Measurements from ENCODE around the gene COG5.

COG5 gene

DNA sequence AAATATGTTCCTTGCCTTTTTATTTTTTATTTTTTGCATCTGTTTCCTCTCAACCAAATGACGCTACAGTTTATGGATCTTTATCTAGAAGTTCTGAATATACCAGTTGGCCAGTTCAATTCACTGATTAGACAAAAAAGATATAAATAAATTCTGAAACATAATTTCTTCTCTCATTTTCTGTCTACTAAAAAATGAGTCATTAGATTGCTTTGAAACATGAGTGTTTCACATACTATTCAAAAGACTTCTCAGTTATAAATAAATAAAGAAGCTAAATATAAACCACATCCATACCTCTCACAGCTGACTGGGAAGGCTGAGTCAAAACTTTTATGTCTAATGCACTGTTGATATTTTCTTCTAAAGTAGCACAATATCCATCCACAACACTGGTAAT, 191.4 kb downstream of the COG5 start:
- Histone ChIP-seq H3K79me2 (ENCODE audit: control insufficient read depth, low read length) (no peaks in the 10 kb centered on the region), H3F3A (ENCODE audit: control insufficient read depth, insufficient read depth) (no peaks in the 10 kb centered on the region), H3K4me2 (ENCODE audit: low read length) (no peak overlapping the region), H3K9me2 (replicated peaks; ENCODE audit: control insufficient read depth, low read length) (no peaks in the 10 kb centered on the region), H3K36me3 (ENCODE audit: control insufficient read depth, low read length) (no peaks in the 10 kb centered on the region), H3K9me3 (ENCODE audit: control insufficient read depth, insufficient read depth, low read length) (no peaks in the 10 kb centered on the region), H3K27me3 (ENCODE audit: control insufficient read depth, low read length) (no peaks in the 10 kb centered on the region), H3K4me1 (ENCODE audit: control insufficient read depth, low read length) (no peaks in the 10 kb centered on the region), H3K4me3 (ENCODE audit: low read length) (no peak overlapping the region), H3K27ac (ENCODE audit: low read depth, low read length) (no peak overlapping the region), H4K20me1 (ENCODE audit: control insufficient read depth, insufficient read depth, low read depth, low read length) (no peaks in the 10 kb centered on the region)
- TF ChIP-seq, protein P1, sequence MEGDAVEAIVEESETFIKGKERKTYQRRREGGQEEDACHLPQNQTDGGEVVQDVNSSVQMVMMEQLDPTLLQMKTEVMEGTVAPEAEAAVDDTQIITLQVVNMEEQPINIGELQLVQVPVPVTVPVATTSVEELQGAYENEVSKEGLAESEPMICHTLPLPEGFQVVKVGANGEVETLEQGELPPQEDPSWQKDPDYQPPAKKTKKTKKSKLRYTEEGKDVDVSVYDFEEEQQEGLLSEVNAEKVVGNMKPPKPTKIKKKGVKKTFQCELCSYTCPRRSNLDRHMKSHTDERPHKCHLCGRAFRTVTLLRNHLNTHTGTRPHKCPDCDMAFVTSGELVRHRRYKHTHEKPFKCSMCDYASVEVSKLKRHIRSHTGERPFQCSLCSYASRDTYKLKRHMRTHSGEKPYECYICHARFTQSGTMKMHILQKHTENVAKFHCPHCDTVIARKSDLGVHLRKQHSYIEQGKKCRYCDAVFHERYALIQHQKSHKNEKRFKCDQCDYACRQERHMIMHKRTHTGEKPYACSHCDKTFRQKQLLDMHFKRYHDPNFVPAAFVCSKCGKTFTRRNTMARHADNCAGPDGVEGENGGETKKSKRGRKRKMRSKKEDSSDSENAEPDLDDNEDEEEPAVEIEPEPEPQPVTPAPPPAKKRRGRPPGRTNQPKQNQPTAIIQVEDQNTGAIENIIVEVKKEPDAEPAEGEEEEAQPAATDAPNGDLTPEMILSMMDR (IDR thresholded peaks at IDR 0.05; ENCODE audit: low read depth, low read length, poor library complexity, severe bottlenecking) = no peak
- no peak for TF ChIP-seq EZH2phosphoT487 (IDR thresholded peaks at IDR 0.05; ENCODE audit: borderline replicate concordance, low read length)

DNA sequence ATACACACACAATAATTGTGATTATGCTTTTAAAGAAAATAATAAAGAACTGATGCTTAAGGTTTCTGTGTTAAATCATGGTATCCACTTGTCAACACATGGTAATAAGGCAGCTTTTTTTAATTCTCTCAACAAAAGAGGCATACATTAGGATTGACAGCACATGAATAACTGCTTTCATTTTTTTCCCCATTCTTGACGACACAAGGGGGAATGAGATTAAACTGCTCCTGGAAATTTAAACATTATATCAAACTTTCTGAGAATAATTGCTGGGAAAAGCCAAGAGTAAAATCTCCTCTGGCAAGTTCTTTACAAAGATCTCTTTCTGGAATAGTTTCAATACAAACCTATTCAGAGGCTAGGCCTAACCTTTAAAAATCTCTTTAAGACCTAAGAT, 192.9 kb downstream of the COG5 start:
- TF ChIP-seq, protein P1 (IDR thresholded peaks at IDR 0.05; ENCODE audit: low read depth, low read length, poor library complexity, severe bottlenecking) = no peak
- no peak for TF ChIP-seq EZH2phosphoT487 (IDR thresholded peaks at IDR 0.05; ENCODE audit: borderline replicate concordance, low read length)
- no peaks in the 10 kb centered on the region for H3K79me2 ChIP-seq (ENCODE audit: control insufficient read depth, low read length)
- H3K9me3 ChIP-seq (ENCODE audit: control insufficient read depth, insufficient read depth, low read length) = no peaks in the 10 kb centered on the region

DNA sequence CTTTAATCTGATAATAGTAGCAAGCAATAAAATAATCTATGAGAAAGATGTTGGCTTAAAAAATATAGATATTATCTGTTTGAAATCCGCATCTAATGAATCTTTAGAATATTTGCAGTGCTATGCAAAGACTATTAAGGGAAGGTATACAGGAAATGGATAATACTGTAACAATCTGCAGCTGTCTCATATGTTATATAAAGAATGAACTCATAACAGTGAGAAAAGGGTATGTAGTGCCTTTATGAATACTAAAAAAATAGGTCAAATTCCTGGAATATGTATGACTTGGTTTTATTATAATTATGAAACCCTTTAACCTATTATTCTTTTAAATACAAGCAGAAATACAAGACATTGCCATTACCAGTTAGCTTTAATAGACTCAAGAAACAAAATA, 198.9 kb downstream of the COG5 start:
- peaks cover 20% of the 10 kb centered on the region for H3K36me3 ChIP-seq (ENCODE audit: control insufficient read depth, low read length)
- no peaks in the 10 kb centered on the region for H3K9me2 ChIP-seq (replicated peaks; ENCODE audit: control insufficient read depth, low read length)
- no peak overlapping the region for H3K27ac ChIP-seq (ENCODE audit: low read depth, low read length)
- no peaks in the 10 kb centered on the region for H3K4me1 ChIP-seq (ENCODE audit: control insufficient read depth, low read length)
- H3K27me3 ChIP-seq (ENCODE audit: control insufficient read depth, low read length) = no peaks in the 10 kb centered on the region
- no peak overlapping the region for H3K4me2 ChIP-seq (ENCODE audit: low read length)
- H3K4me3 ChIP-seq (ENCODE audit: low read length) = no peak overlapping the region
- no peaks in the 10 kb centered on the region for H4K20me1 ChIP-seq (ENCODE audit: control insufficient read depth, insufficient read depth, low read depth, low read length)
- H3K79me2 ChIP-seq (ENCODE audit: control insufficient read depth, low read length) = no peaks in the 10 kb centered on the region
- no peak for TF ChIP-seq EZH2phosphoT487 (IDR thresholded peaks at IDR 0.05; ENCODE audit: borderline replicate concordance, low read length)
- TF ChIP-seq, protein P1 (IDR thresholded peaks at IDR 0.05; ENCODE audit: low read depth, low read length, poor library complexity, severe bottlenecking) = no peak
- no peaks in the 10 kb centered on the region for H3F3A ChIP-seq (ENCODE audit: control insufficient read depth, insufficient read depth)
- H3K9me3 ChIP-seq (ENCODE audit: control insufficient read depth, insufficient read depth, low read length) = peaks cover 12% of the 10 kb centered on the region

More for the DNA sequence above, 192.9 kb downstream of the COG5 start:
- no peaks in the 10 kb centered on the region for H3K9me2 ChIP-seq (replicated peaks; ENCODE audit: control insufficient read depth, low read length)
- no peaks in the 10 kb centered on the region for H3F3A ChIP-seq (ENCODE audit: control insufficient read depth, insufficient read depth)
- H3K4me1 ChIP-seq (ENCODE audit: control insufficient read depth, low read length) = no peaks in the 10 kb centered on the region
- no peak overlapping the region for H3K27ac ChIP-seq (ENCODE audit: low read depth, low read length)
- H4K20me1 ChIP-seq (ENCODE audit: control insufficient read depth, insufficient read depth, low read depth, low read length) = no peaks in the 10 kb centered on the region
- no peaks in the 10 kb centered on the region for H3K36me3 ChIP-seq (ENCODE audit: control insufficient read depth, low read length)
- no peak overlapping the region for H3K4me3 ChIP-seq (ENCODE audit: low read length)
- H3K4me2 ChIP-seq (ENCODE audit: low read length) = no peak overlapping the region
- H3K27me3 ChIP-seq (ENCODE audit: control insufficient read depth, low read length) = no peaks in the 10 kb centered on the region

Measured in DOHH2 (cell line).